Esophagus squamous epithelium (tissue), 4 donors: Measurements from ENCODE around the gene ZC3H10.

ENCODE experiments used
- POLR2A ChIP-seq, 4 donors: fragments of 450-650 bp; IDR thresholded peaks; one replicate each; pipeline ENCODE4 v1.6.1; 2017; ENCODE audit warnings: antibody characterized with exemption in 4 of 4, mild to moderate bottlenecking in 4 of 4, moderate library complexity in 3 of 4
- TF ChIP-seq, protein P1 (sequence below), 6 experiments: fragments of 450-650 bp in 4 of 6; fragments of 200-600 bp in 2 of 6; sonication (generic) in 2 of 6; IDR thresholded peaks; one replicate each; pipeline ENCODE4 v1.5.1; 2016 to 2019; ENCODE audit warnings: antibody characterized with exemption in 6 of 6, mild to moderate bottlenecking in 4 of 6, moderate library complexity in 4 of 6

DNA sequence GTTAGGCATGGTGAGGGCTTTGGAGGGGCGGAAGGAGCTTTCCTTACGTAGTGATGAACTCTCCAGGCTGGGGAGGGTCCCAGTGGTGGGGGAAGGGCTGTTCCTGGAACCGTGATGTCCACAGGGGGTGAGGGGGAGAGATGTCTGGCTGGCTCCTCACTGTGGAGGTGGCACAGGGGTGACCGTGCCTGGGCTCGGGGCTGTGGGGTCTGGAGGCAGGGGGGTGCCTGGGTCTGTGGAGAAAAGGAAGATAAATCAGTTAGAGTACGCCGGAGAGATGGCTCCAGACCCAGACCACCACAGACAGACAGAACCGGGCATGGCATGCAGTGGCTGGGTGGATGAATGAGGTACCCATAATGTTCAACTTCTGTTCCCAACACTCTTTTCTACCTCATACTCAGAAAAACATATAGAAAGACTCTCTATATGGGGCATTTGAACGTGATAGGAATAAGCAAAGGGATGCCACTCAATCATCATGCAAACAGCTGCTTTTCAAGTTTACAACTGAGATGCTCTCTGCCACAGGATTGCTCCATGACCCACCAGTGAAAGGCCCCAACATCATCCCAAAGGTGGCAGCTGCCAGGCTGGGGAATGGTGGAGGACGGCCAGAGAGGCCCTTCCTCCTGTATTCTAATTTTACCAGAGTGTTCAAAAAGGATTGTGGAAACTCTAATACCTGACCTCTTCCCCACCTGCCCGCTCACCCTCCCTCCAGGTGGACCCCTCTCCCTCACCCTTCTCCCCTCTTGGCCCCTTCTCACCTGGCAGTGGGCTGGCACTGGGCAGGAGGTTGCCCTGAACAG lies 45.7 kb downstream of the ZC3H10 start:
- TF ChIP-seq, protein P1, sequence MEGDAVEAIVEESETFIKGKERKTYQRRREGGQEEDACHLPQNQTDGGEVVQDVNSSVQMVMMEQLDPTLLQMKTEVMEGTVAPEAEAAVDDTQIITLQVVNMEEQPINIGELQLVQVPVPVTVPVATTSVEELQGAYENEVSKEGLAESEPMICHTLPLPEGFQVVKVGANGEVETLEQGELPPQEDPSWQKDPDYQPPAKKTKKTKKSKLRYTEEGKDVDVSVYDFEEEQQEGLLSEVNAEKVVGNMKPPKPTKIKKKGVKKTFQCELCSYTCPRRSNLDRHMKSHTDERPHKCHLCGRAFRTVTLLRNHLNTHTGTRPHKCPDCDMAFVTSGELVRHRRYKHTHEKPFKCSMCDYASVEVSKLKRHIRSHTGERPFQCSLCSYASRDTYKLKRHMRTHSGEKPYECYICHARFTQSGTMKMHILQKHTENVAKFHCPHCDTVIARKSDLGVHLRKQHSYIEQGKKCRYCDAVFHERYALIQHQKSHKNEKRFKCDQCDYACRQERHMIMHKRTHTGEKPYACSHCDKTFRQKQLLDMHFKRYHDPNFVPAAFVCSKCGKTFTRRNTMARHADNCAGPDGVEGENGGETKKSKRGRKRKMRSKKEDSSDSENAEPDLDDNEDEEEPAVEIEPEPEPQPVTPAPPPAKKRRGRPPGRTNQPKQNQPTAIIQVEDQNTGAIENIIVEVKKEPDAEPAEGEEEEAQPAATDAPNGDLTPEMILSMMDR (IDR thresholded peaks at IDR 0.05) = no peak
- TF ChIP-seq POLR2A (IDR thresholded peaks at IDR 0.05) = no peak
